HG03571 (cell line): ENCODE data around the gene OR51S1.
"Not testable (repeated sequence)": the region's sequence is repeated elsewhere in the genome, so short reads cannot be mapped to it uniquely, and the experiment has no call there.

Experiments used
- ATAC-seq: cut with Tn5 transposase; IDR thresholded peaks from one replicate; pipeline ENCODE4 v1.9.1; 2021; ENCODE audit not compliant: unreplicated experiment

The OR51S1 gene

GRCh38 chr11:4848908-4849532 is at the start of gene OR51S1:
OR51S1 (minus strand) TSS chr11:4849208; CDS start chr11:4849208, 0 bp downstream.
- no peak for ATAC-seq

DNA sequence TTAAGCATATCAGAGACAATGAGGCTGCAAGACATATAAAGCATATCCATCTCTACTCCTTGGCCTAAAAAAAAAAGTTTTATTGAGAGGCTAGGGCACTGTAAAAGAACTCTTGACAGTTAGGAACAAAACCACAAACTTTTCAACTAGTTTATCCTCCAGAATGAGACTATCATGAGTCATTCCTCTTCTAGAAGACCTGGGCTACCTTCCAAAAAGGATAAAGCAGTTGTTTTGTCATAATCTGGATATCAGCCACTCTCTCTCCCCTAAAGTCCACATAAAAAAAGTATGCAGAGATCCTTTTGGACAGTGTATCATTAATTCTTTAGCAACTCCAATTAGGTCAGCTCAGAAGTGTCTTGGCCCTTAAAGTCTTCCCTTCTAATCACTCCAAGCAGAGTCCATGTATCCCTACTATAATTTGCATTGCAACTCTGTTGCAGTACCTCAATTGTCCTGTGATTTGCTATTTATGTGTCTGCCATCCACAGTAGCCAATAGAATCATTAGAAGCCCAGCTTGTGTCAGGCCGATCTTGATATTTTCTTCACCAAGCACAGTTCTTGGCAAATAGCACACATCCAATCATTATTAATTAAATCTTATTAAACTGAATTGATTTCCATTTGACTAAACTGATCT is 43.1 kb upstream of the OR51S1 start:
- ATAC-seq = no peak

GRCh38 chr11:4890279-4890678 is 41.3 kb upstream of the OR51S1 start:
- no peak for ATAC-seq

GRCh38 chr11:4887591-4887990 is 38.6 kb upstream of the OR51S1 start:
- ATAC-seq = no peak

GRCh38 chr11:4886186-4886585 is 37.2 kb upstream of the OR51S1 start:
- ATAC-seq = no peak

- no peak for ATAC-seq
Observed at GRCh38 chr11:4884361-4884760, 35.4 kb upstream of the OR51S1 start.

DNA sequence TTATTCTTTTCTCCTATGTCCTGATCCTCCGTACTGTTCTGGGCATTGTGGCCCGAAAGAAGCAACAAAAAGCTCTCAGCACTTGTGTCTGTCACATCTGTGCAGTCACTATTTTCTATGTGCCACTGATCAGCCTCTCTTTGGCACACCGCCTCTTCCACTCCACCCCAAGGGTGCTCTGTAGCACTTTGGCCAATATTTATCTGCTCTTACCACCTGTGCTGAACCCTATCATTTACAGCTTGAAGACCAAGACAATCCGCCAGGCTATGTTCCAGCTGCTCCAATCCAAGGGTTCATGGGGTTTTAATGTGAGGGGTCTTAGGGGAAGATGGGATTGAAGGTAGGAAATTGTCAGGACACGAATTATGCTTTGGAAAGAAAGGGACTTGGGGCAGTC is 33.5 kb upstream of the OR51S1 start:
- no peak for ATAC-seq

GRCh38 chr11:4881860-4882500 is 33.0 kb upstream of the OR51S1 start, which contains the start of gene OR51T1:
OR51T1 (plus strand) TSS chr11:4881900; CDS start chr11:4881900, 0 bp downstream.
- ATAC-seq = no peak

- no peak for ATAC-seq
Observed at GRCh38 chr11:4881188-4881587, 32.2 kb upstream of the OR51S1 start.

- no peak for ATAC-seq
Observed at GRCh38 chr11:4865855-4866254, 16.8 kb upstream of the OR51S1 start.

GRCh38 chr11:4863876-4864275 is 14.9 kb upstream of the OR51S1 start:
- ATAC-seq = no peak

DNA sequence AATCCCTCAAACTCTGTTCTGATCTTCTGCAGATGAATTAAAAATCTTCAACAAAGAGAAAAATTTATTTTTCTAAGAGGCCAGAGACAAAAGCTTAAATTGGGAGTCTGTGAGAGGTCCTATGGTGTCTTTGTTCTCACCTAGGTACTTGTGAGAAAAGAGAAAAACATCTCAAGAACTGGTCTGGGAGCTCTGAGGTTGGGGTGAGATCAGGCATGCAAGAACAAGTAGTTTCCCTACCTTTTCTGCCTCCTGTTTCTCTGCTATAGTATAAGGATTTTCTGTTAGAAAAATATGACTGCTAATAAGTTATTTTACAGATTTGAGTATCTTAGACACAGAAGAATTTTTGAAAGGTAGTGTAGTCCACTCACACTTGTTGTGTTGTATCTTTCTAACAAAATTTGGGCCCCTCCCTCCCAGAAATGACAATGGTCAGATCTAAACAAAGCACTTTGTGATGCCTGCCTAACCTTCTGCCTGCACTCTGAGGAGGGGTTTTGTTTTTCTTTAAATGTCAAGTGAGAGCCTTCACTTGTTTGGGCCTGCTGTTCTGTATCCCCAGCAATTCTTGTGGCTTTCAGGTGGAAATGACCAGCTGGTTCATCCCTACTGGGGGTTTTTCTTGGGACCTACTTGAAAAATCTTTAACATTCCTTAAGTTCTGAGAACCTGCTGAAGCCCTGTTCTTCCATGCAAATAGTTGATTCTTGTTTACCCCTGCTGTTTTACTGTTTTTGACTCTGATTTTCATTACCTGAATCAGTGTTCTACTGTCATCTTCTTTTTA is 13.6 kb upstream of the OR51S1 start:
- ATAC-seq = no peak

DNA sequence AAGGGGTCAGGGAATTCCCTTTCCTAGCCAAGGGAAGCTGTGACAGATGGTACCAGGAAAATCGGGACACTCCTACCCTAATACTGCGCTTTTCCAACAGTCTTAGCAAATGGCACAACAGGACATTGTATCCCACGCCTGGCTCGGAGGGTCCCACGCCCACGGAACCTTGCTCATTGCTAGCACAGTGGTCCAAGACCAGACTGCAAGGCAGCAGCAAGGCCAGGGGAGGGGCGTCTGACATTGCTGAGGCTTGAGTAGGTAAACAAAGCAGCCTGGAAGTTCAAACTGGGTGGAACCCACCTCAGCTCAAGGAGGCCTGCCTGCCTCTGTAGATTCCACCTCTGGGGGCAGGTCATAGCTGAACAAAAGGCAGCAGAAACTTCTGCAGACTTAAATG is 5.3 kb upstream of the OR51S1 start:
- ATAC-seq = not testable (repeated sequence)

DNA sequence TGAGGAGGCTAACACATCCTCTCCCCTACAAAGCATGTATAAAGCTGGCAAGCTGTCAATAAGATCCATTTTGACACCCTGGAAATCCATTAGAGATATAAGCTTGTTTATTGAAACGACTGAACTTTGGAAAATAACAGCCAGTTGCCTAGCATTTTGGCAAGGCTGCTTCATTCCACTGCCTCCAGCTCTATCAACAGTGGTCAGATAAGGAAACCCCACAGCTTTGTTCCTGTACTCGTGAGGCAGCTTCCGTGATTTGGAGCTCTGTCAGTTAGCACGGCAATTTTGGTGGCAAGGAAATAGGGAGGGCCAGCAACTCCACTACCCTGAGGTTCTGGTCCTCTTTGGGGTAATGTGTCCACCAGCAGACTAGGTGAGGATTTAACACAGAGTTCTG is 2.0 kb upstream of the OR51S1 start:
- ATAC-seq = no peak

DNA sequence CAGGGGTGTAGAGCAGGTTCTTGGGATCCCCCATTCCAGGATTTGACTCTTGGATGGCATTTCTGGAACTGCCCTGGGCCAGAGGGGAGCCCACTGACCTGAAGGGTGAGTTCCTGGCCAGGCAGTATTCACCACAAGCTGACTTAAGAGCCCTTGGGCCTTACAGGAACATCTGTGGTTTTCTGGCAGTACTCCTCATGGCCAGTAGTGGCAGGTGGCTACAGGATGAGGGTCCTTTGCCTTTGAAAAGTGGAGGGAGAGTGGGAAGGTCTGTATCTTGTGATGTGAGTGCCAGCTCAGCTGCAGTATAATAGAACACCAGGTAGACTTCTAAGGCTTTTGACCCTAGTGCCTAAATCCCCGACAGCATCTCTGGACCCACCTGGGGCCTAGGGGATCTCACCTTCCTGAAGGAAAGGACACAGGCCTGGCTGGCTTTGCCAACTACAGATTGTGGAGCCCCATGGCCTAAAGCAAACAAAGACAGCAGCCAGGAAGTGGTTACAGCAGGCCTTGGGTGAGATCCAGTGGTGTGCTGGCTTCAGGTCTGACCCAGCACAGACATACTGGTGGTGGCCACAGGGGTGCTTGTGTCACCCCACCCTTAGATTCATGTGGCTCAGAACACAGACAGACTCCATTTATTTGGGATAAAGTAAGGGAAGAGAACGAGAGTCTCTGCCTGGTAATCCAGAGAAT is 9.0 kb downstream of the OR51S1 start:
- no peak for ATAC-seq

GRCh38 chr11:4830909-4831308 is 18.1 kb downstream of the OR51S1 start:
- no peak for ATAC-seq

DNA sequence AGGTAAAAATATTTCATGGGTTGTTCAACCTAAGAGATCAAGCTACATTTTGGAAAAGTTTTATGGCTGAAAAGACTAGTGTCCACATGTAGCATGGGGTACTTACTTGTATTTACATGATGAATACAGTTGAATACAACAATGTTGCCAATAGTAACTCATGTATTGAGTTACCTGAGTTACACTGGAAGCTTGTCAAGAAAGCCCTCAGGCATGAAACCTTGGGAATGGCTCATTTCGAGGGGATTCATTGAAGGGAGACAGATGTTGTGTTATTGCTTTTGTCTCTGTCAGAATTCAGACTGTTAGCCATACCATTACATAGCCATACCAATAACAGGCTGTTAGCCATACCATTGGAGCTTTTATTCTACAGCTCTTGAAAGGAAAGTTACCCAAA is 18.7 kb downstream of the OR51S1 start:
- no peak for ATAC-seq

- ATAC-seq = no peak
Observed at GRCh38 chr11:4826425-4826824, 22.6 kb downstream of the OR51S1 start.

GRCh38 chr11:4825132-4825531 is 23.9 kb downstream of the OR51S1 start:
- no peak for ATAC-seq

DNA sequence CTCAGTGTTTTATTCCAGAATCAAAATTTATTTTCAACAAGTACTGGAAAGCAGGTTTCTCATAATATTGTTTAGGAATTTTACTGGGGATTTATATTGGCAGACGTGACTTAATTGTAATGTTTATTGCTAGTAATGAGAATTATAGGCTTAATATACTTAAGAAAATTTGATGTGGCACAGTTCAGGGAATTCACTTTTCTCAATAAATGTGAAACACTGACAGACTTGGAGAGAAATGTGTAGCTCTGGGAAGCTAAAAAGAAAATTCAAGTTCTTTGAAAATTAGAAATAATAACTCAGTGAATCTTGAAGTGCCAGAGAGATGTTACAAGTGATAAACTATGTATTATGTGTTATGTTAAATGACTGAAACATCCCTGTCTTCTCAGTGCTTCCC is 28.0 kb downstream of the OR51S1 start, which contains the start of gene OR51F2:
OR51F2 (plus strand) TSS at position 301 of the 400 bp plus-strand sequence. CDS start 101 bp downstream, outside the sequence.
- no peak for ATAC-seq

GRCh38 chr11:4809246-4809645 is 39.8 kb downstream of the OR51S1 start:
- no peak for ATAC-seq
